HepG2 (cell line): ENCODE measurements around the gene SLC2A13. TPM values are rescaled to one million over a fixed set of nuclear protein-coding genes. Genes with fewer than 3 reads are reported as not detected.
"Not testable (repeated sequence)": the region's sequence is repeated elsewhere in the genome, so short reads cannot be mapped to it uniquely, and the experiment has no call there.

Experiments
- ATAC-seq: fragments of 200-7000 bp; cut with Tn5 transposase; 3 replicates; pipeline ENCODE4 v1.9.1; 2020; ENCODE audit warnings: mild to moderate bottlenecking, moderate library complexity
- BruUV-seq: library from RNA; stranded (reverse); fragments of 400-500 nt; replicated peaks from 2 replicates; lab custom pipeline; 2021; lab: Mats Ljungman, UMichigan
- CTCF ChIA-PET: fragments of 300-600 bp; formaldehyde crosslinking; extraction: SDS; loops from one replicate; lab custom pipeline; 2021; ENCODE audit warnings: low total read pairs, inconsistent platforms, low intra/inter-chr PET ratio; lab: Yijun Ruan, JAX
- POLR2A ChIA-PET: fragments of 350-600 bp; sonication (Branson Sonifier 250); formaldehyde crosslinking; loops from one replicate; lab custom pipeline; 2020; ENCODE audit warnings: antibody characterized with exemption, inconsistent platforms; lab: Yijun Ruan, JAX
- DNase-seq: peaks from one replicate; pipeline ENCODE4 v3.0.0-alpha.2; 2015; ENCODE audit warnings: low spot score
- FAIRE-seq: peaks from 3 replicates; lab custom pipeline; 2011; peaks lifted over from hg19 to GRCh38; lab: Jason Lieb, UNC
- H2AFZ ChIP-seq: one replicate; pipeline ENCODE4 v1.6.1; 2011; ENCODE audit warnings: low read length, inconsistent platforms
- H3K27ac ChIP-seq: fragments of 300-600 bp; 3 replicates; pipeline ENCODE4 v1.8.0; 2011; ENCODE audit warnings: mixed run types, mild to moderate bottlenecking, mixed read lengths, low read length, inconsistent platforms; ENCODE audit not compliant: insufficient read depth; ENCODE audit errors: extremely low read length
- H3K27me3 ChIP-seq, 2 experiments: fragments of 200-600 bp in 1 of 2; 2 replicates in 1 of 2; 3 replicates in 1 of 2; pipeline versions ENCODE4 v1.6.0 to v1.8.0; 2011; ENCODE audit warnings: low read length in 2 of 2, mild to moderate bottlenecking in 2 of 2, moderate library complexity in 2 of 2, inconsistent platforms in 1 of 2; ENCODE audit not compliant: insufficient read depth in 2 of 2, control insufficient read depth in 1 of 2
- H3K36me3 ChIP-seq, 2 experiments: fragments of 200-600 bp in 1 of 2; replicated peaks in 1 of 2; 2 replicates in 1 of 2; 3 replicates in 1 of 2; pipeline versions ENCODE4 v1.5.1 to v1.8.0; 2011; ENCODE audit warnings: low read length in 2 of 2, inconsistent platforms in 1 of 2; ENCODE audit not compliant: insufficient read depth in 2 of 2, control insufficient read depth in 1 of 2
- H3K4me1 ChIP-seq: 2 replicates; pipeline ENCODE4 v1.5.1; 2012; ENCODE audit warnings: low read length, inconsistent platforms; ENCODE audit not compliant: insufficient read depth
- H3K4me2 ChIP-seq: 2 replicates; pipeline ENCODE4 v1.6.0; 2011; ENCODE audit warnings: low read depth, low read length, inconsistent platforms
- H3K4me3 ChIP-seq, 3 experiments: fragments of 200-600 bp in 1 of 3; sonication (generic), shearing (Covaris generic) in 1 of 3; replicated peaks in 1 of 3; 2 replicates each; pipeline ENCODE4 v1.5.1; 2011 to 2016; ENCODE audit warnings: low read length in 3 of 3, inconsistent platforms in 2 of 3, low read depth in 2 of 3, mild to moderate bottlenecking in 2 of 3, control low read depth in 1 of 3, mixed read lengths in 1 of 3; ENCODE audit not compliant: insufficient read depth in 1 of 3
- H3K79me2 ChIP-seq: one replicate; pipeline ENCODE4 v1.6.1; 2011; ENCODE audit warnings: low read length, inconsistent platforms; ENCODE audit not compliant: insufficient read depth
- H3K9ac ChIP-seq: 2 replicates; pipeline ENCODE4 v1.6.0; 2011; ENCODE audit warnings: mild to moderate bottlenecking, low read depth, low read length, inconsistent platforms; ENCODE audit not compliant: insufficient read depth
- H3K9me3 ChIP-seq: 2 replicates; pipeline ENCODE4 v1.5.1; 2012; ENCODE audit warnings: mild to moderate bottlenecking, low read length
- H4K20me1 ChIP-seq: 2 replicates; pipeline ENCODE4 v1.6.0; 2011; ENCODE audit warnings: inconsistent platforms, mild to moderate bottlenecking, low read length, moderate library complexity; ENCODE audit not compliant: insufficient read depth
- ATF5 ChIP-seq: sonication (generic); formaldehyde crosslinking; IDR thresholded peaks from 2 replicates; pipeline ENCODE4 v1.4.0; 2020; ENCODE audit warnings: mild to moderate bottlenecking, low read depth, missing genetic modification reagents
- CEBPB ChIP-seq: IDR thresholded peaks from 2 replicates; pipeline ENCODE4 v1.6.1; 2011; ENCODE audit warnings: low read depth, low read length, improper control_type of control experiment, borderline replicate concordance
- WGBS: methylation state at CpG from one replicate; pipeline ENCODE4 v1.1.6; 2017; ENCODE audit warnings: low lambda C conversion rate; 5-methylcytosine and 5-hydroxymethylcytosine counted together
- in situ Hi-C: cut with HindIII; loops from 2 replicates; pipeline ENCODE4 v1.10.0; 2017; ENCODE audit warnings: low pct_unique_long_range_greater_than_20kb; ENCODE audit not compliant: extremely low pct_ligation_motif_present
- intact Hi-C: fragments of 100-400 bp; cut with micrococcal nuclease; formaldehyde crosslinking; loops from one replicate; pipeline ENCODE4 v1.10.0; 2022; ENCODE audit not compliant: unreplicated experiment
- polyA plus RNA-seq, 8 experiments: library from polyadenylated mRNA; depleted of rRNA in 3 of 8; stranded (reverse) in 7 of 8; unstranded in 1 of 8; fragments of >200 nt; fragmentation: Illumina TruSeq in 4 of 8; extraction: Trizol in 4 of 8; gene quantifications; 2 replicates each; pipeline versions ENCODE4 v1.2.1 to v1.2.3, GENCODE V29; 2011 to 2016; ENCODE audit warnings: low read depth in 4 of 8, missing spikeins in 1 of 8, mixed read lengths in 1 of 8; ENCODE audit not compliant: insufficient read depth in 1 of 8
- total RNA-seq, 5 experiments: library from RNA; depleted of rRNA; stranded (reverse); fragments of >200 nt; fragmentation: Illumina TruSeq; extraction: Trizol; gene quantifications; 2 replicates each; pipeline ENCODE4 v1.2.3, GENCODE V29; 2016; ENCODE audit warnings: low read depth in 1 of 5

The SLC2A13 gene
- total and polyA plus RNA-seq, 2 of the 13 experiments (the other 11 are each of a cell fraction or from before 2014, with no cell fraction given): 5.5 to 6.0 TPM

- Histone ChIP-seq H3K4me1 (no peaks in the 10 kb centered on the region), H3K9me3 (no peaks in the 10 kb centered on the region)
- no peak for ATAC-seq
- intact Hi-C loops: no loop called here
- TF ChIP-seq CEBPB (peak; percentile 79), ATF5 (CRISPR knock-in tag) (no peak)
- TF ChIP-seq, all 625 proteins: peak for 1
- Histone ChIP-seq H2AFZ (no peak overlapping the region), H3K79me2 (no peaks in the 10 kb centered on the region), H3K27me3 (no peaks in the 10 kb centered on the region), H3K9ac (no peak overlapping the region), H3K4me2 (no peak overlapping the region), H3K27ac (no peak overlapping the region), H4K20me1 (no peaks in the 10 kb centered on the region), H3K36me3 (no peaks in the 10 kb centered on the region), H3K4me3 (no peak overlapping the region)
- WGBS: 65% methylated on average over 5 of the region's 5 CpGs
- in situ Hi-C loops: no loop called here
- no peak for FAIRE-seq
- CTCF ChIA-PET: no interaction called here
- no peak for DNase-seq
- BruUV-seq: no TSS peak
- POLR2A ChIA-PET: no interaction called here
Measured at GRCh38 chr12:39923364-39923763, 182.5 kb downstream of the SLC2A13 start.

- H3K4me1 ChIP-seq: not testable (repeated sequence)
Measured at GRCh38 chr12:39922598-39922997, 183.3 kb downstream of the SLC2A13 start.

More at GRCh38 chr12:39922598-39922997, 183.3 kb downstream of the SLC2A13 start:
- H3K9ac ChIP-seq, H3K36me3 ChIP-seq, H3K4me2 ChIP-seq, H3K27me3 ChIP-seq, BruUV-seq, H4K20me1 ChIP-seq, POLR2A ChIA-PET, H3K79me2 ChIP-seq, CTCF ChIA-PET, in situ Hi-C loops, H3K9me3 ChIP-seq, H3K27ac ChIP-seq, DNase-seq, H2AFZ ChIP-seq, ATAC-seq, intact Hi-C loops, H3K4me3 ChIP-seq: not testable (repeated sequence)
- FAIRE-seq: peak; percentile 51
